Activated CD4-positive, alpha-beta T cell treated with anti-CD3 and anti-CD28 coated beads for 24 hours (primary cell): ENCODE data around the gene CWC22.
"Not testable (repeated sequence)": the region's sequence is repeated elsewhere in the genome, so short reads cannot be mapped to it uniquely, and the experiment has no call there.

ENCODE experiments used
- DNase-seq, 2 donors: peaks; one replicate each; pipeline ENCODE4 v3.0.0-alpha.2; 2020; ENCODE audit warnings: low read depth in 2 of 2

CWC22 gene

GRCh38 chr2:179951680-179952079, 55.4 kb downstream of the CWC22 start:
- DNase-seq: no peak

GRCh38 chr2:179950391-179950790, 56.7 kb downstream of the CWC22 start:
- DNase-seq: no peak

GRCh38 chr2:179949438-179949837, 57.7 kb downstream of the CWC22 start:
- no peak for DNase-seq

- DNase-seq: no peak
Measured at GRCh38 chr2:179948058-179948457, 59.0 kb downstream of the CWC22 start.

- no peak for DNase-seq
Measured at GRCh38 chr2:179946810-179947615, 60.1 kb downstream of the CWC22 start.

- no peak for DNase-seq
Measured at GRCh38 chr2:179946346-179946745, 60.8 kb downstream of the CWC22 start.

- DNase-seq: no peak
Measured at GRCh38 chr2:179939259-179939658, 67.8 kb downstream of the CWC22 start.

- no peak for DNase-seq
Measured at GRCh38 chr2:179938026-179938425, 69.1 kb downstream of the CWC22 start.

GRCh38 chr2:179936654-179937053, 70.4 kb downstream of the CWC22 start:
- peak; percentile 7 to 15 for DNase-seq

- DNase-seq: no peak
Measured at GRCh38 chr2:179936141-179936540, 71.0 kb downstream of the CWC22 start.

GRCh38 chr2:179932786-179933185, 74.3 kb downstream of the CWC22 start:
- DNase-seq: no peak

GRCh38 chr2:179931502-179931901, 75.6 kb downstream of the CWC22 start:
- DNase-seq: no peak

- DNase-seq: not testable (repeated sequence)
Measured at GRCh38 chr2:179929997-179930396, 77.1 kb downstream of the CWC22 start.

- no peak for DNase-seq
Measured at GRCh38 chr2:179927041-179927440, 80.1 kb downstream of the CWC22 start.

- no peak for DNase-seq
Measured at GRCh38 chr2:179925713-179926112, 81.4 kb downstream of the CWC22 start.

- DNase-seq: no peak
Measured at GRCh38 chr2:179917272-179917671, 89.8 kb downstream of the CWC22 start.

- DNase-seq: no peak
Measured at GRCh38 chr2:179915395-179915992, 91.6 kb downstream of the CWC22 start.

GRCh38 chr2:179913809-179914208, 93.3 kb downstream of the CWC22 start:
- DNase-seq: no peak

- no peak for DNase-seq
Measured at GRCh38 chr2:179911569-179911968, 95.5 kb downstream of the CWC22 start.

- DNase-seq: no peak
Measured at GRCh38 chr2:179910735-179911113, 96.4 kb downstream of the CWC22 start.

GRCh38 chr2:179909845-179910734, 97.0 kb downstream of the CWC22 start:
- DNase-seq: no peak

- no peak for DNase-seq
Measured at GRCh38 chr2:179900655-179901054, 106.4 kb downstream of the CWC22 start.
